HG02798 (cell line): Measurements from ENCODE around the gene CKAP5.

ENCODE experiments used
- ATAC-seq: cut with Tn5 transposase; IDR thresholded peaks from one replicate; pipeline ENCODE4 v1.9.1; 2021; ENCODE audit warnings: mild to moderate bottlenecking; ENCODE audit not compliant: unreplicated experiment, poor library complexity

The CKAP5 gene

GRCh38 chr11:46845740-46846509 lies at the start of gene CKAP5:
Gene CKAP5 (minus strand): TSS chr11:46846280. CDS start chr11:46821231, 25,049 bp downstream.
- peak; percentile 96 for ATAC-seq

GRCh38 chr11:46895821-46896220 lies 49.7 kb upstream of the CKAP5 start:
- no peak for ATAC-seq

DNA sequence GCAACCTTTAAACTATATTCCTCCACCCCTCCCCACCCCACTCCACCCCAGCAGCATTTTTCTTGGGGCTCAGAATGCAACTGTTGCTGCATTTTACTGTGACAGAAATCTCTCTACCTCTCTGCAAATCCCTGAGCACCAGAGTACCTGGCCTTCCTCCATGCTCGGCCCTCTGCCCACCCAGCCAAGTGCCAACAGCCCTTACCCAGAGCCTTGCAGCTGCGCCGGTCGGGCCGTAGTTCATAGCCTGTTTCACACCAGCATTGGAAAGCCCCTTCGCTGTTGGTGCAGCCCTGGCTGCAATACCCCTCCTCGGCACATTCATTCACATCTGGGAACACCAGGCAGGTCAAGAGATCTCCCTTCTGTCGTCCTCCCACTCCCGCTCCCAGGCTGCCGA lies 48.9 kb upstream of the CKAP5 start:
- ATAC-seq = no peak

- ATAC-seq = no peak
These were observed 48.4 kb upstream of the CKAP5 start for GRCh38 chr11:46894506-46894905.

GRCh38 chr11:46892838-46893237 lies 46.8 kb upstream of the CKAP5 start:
- no peak for ATAC-seq

DNA sequence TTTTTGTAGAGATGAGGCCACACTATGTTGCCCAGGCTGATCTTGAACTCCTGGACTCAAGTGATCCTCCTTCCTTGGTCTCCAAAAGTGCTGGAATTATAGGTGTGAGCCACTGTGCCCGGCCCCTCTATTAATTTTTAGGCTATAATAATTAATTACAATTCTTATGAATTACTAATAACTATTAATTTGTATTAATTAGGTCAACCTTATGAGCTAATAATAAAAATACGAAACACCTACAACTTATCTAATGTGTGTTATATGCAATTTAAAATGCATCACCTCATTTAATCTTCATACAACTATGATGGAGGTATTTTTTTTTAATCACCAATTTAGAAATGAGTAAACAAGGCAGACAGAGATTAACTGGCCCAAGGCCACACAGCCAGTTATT lies 46.0 kb upstream of the CKAP5 start:
- ATAC-seq = no peak

DNA sequence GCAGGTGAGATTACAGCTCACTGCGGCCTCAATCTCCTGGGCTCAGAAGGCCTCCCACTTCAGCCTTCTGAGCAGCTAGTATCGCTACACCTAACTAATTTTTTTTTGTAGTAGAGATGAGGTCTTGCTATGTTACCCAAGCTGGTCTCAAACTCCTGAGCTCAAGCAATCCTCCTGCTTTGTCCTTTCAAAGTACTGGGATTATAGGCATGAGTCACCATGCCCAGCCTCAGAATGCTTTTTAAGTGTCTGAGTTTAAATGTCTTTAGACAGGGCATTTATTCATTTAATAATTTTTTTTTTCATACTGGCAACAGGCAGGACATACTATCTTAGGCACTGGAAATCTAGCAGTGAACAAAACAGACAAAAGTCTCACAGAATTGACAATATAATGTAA lies 44.6 kb upstream of the CKAP5 start:
- ATAC-seq = no peak

GRCh38 chr11:46889689-46890475 lies 43.8 kb upstream of the CKAP5 start:
- peak; percentile 62 for ATAC-seq

GRCh38 chr11:46889251-46889650 lies 43.2 kb upstream of the CKAP5 start:
- no peak for ATAC-seq

- no peak for ATAC-seq
These were observed 42.6 kb upstream of the CKAP5 start for GRCh38 chr11:46888636-46889035.

- no peak for ATAC-seq
These were observed 40.1 kb upstream of the CKAP5 start for GRCh38 chr11:46886211-46886610.

DNA sequence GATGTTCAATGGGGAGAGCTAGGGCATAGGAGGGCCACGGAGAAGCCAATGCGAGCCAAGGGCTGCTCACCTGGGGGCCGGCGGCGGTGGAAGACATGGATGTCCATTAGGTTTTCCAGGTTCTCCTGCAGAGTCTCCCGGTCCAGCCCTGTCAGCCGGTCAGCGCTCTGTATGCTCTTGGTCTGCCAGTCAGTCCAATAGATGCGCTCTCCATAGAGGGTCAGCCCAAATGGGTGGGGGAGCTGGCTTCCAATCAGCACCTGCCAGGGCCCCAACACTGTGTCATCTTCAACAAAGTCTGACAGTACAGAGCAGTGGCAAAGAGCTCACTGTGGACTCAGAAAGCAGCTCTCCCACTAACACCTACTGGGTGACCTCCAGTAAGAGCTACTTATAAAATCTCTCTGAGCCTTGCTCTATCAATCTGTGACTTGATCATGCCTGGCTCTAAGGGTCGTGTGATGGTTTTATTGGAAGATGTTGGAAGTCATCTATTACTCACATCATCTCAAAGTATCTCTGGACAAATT lies 33.0 kb upstream of the CKAP5 start:
- no peak for ATAC-seq

- no peak for ATAC-seq
These were observed 31.5 kb upstream of the CKAP5 start for GRCh38 chr11:46877580-46877979.

- no peak for ATAC-seq
These were observed 30.4 kb upstream of the CKAP5 start for GRCh38 chr11:46876471-46876870.

DNA sequence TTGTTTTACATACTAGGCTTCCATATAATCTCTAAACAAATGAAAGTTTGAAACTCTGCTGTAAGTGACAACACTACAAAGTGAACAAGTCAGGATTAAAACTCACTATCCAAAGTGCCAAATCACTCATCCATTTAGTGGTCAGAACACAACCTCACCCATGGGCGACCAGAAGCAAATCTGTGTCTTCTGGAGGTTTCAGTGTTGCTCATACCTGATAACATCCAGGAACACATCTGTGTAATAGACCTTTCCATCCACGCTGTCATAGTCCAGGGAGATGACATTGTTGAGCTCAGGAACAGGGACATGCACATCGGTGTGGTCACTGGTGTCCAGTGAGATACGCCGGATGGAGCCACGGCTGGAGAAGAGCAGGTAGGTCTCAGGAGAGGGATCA lies 28.5 kb upstream of the CKAP5 start:
- ATAC-seq = no peak

GRCh38 chr11:46868912-46869311 lies 22.8 kb upstream of the CKAP5 start:
- no peak for ATAC-seq

- no peak for ATAC-seq
These were observed 19.3 kb upstream of the CKAP5 start for GRCh38 chr11:46865340-46865739.

- ATAC-seq = no peak
These were observed 14.1 kb upstream of the CKAP5 start for GRCh38 chr11:46860218-46860617.

DNA sequence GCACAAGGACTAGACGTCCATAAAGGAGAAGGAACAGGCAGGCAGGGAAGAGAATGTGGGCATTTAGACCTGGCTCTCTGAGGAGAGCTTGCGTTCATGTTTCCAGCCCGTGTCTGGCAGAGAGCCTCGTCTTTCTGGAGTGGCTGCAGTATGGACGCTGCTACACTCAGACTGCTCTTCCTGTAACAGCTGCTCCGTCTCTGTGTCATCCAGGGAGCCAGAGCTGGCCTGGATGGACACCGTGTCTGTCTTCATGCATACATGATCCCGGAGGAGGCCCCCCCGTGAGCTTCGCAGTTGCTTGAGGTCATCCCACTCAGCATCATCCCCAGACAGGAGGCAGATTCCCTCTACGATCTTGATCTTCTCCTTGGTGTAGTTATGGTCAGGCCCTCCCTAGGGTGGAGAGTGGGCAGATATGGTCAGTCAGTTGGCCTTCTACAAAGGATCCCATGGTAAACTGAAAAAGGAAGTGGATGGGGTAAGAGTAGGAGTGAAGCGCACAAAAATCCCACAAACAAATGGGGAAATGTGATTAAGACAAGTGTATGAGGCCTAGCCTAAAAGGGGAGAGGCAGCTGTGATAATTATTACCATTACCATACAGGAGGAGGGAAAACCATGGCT lies 13.0 kb upstream of the CKAP5 start:
- no peak for ATAC-seq

DNA sequence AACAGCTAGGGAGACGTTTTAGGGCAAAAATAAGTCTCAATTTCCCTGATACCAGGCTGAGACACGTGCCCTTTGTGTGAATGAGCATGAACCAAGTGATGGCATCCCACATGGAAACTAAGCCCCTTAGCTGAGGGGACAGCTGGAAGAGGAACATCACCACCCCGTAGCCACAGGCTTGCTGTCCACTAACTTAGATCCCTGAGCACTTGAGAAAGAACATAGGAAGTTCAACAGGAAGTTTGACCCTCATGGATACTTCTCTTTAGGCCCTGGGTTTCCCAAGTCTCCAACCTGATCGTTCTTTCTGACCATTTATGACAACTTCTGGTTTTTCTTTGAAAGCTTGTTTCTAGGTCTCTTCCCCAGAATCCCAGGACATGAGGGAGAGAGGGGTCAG lies 11.6 kb upstream of the CKAP5 start:
- no peak for ATAC-seq
